Calu3 (cell line): ENCODE data around the gene AKT3. TPM values are rescaled to one million over a fixed set of nuclear protein-coding genes. Genes with fewer than 3 reads are reported as not detected.

Experiments
- BruUV-seq: library from RNA; stranded (reverse); fragments of 400-500 nt; replicated peaks from 2 replicates; lab custom pipeline; 2021; lab: Mats Ljungman, UMichigan
- CTCF ChIA-PET: fragments of 300-600 bp; sonication (Branson Sonifier 250); formaldehyde crosslinking; loops from one replicate; lab custom pipeline; 2022; ENCODE audit warnings: antibody characterized with exemption; lab: Charles Lee
- DNase-seq: peaks from one replicate; pipeline ENCODE4 v3.0.0; 2022
- H3K27ac Mint-ChIP-seq: one replicate; pipeline ENCODE4 v1.8.0; 2022; ENCODE audit warnings: mixed read lengths; ENCODE audit not compliant: unreplicated experiment
- H3K27me3 Mint-ChIP-seq: one replicate; pipeline ENCODE4 v1.8.0; 2022; ENCODE audit warnings: mixed read lengths; ENCODE audit not compliant: unreplicated experiment
- H3K36me3 Mint-ChIP-seq: one replicate; pipeline ENCODE4 v1.8.0; 2022; ENCODE audit warnings: mild to moderate bottlenecking, moderate library complexity, mixed read lengths; ENCODE audit not compliant: insufficient read depth, unreplicated experiment
- H3K4me1 Mint-ChIP-seq: one replicate; pipeline ENCODE4 v1.8.0; 2022; ENCODE audit warnings: mild to moderate bottlenecking, low read depth, mixed read lengths; ENCODE audit not compliant: unreplicated experiment
- H3K4me3 Mint-ChIP-seq: one replicate; pipeline ENCODE4 v1.8.0; 2022; ENCODE audit warnings: mild to moderate bottlenecking, low read depth, moderate library complexity, mixed read lengths; ENCODE audit not compliant: unreplicated experiment
- H3K9me3 Mint-ChIP-seq: one replicate; pipeline ENCODE4 v1.8.0; 2022; ENCODE audit warnings: low read depth, mixed read lengths; ENCODE audit not compliant: unreplicated experiment
- CTCF ChIP-seq: fragments of 200-600 bp; IDR thresholded peaks from one replicate; pipeline ENCODE4 v1.8.0; 2022; ENCODE audit warnings: antibody characterized with exemption; ENCODE audit not compliant: unreplicated experiment
- intact Hi-C: fragments of 100-400 bp; cut with micrococcal nuclease; formaldehyde crosslinking; loops from one replicate; pipeline ENCODE4 v1.10.0; 2022; ENCODE audit not compliant: unreplicated experiment
- total RNA-seq: library from RNA; stranded (reverse); gene quantifications from 2 replicates; pipeline ENCODE4 v1.2.3, GENCODE V29; 2022

AKT3 gene
- total RNA-seq, 1 experiment from 2014 or later, result 81.2 TPM

GRCh38 chr1:243499711-243500110, 350.3 kb downstream of the AKT3 start:
- H3K9me3 Mint-ChIP-seq, result no peaks in the 10 kb centered on the region
- BruUV-seq, result no TSS peak
- no peak overlapping the region for H3K27ac Mint-ChIP-seq
- TF ChIP-seq CTCF, result no peak
- H3K4me3 Mint-ChIP-seq, result no peak overlapping the region
- CTCF ChIA-PET, result no interaction called here
- H3K27me3 Mint-ChIP-seq, result no peaks in the 10 kb centered on the region
- peaks cover 21% of the 10 kb centered on the region for H3K36me3 Mint-ChIP-seq
- no peaks in the 10 kb centered on the region for H3K4me1 Mint-ChIP-seq
- no peak for DNase-seq
- intact Hi-C loops, result no loop called here

GRCh38 chr1:243499248-243499647, 350.8 kb downstream of the AKT3 start:
- CTCF ChIA-PET, result no interaction called here
- DNase-seq, result no peak
- H3K27me3 Mint-ChIP-seq, result no peaks in the 10 kb centered on the region
- no peaks in the 10 kb centered on the region for H3K4me1 Mint-ChIP-seq
- no peak overlapping the region for H3K4me3 Mint-ChIP-seq
- no TSS peak for BruUV-seq
- H3K27ac Mint-ChIP-seq, result no peak overlapping the region
- H3K36me3 Mint-ChIP-seq, result peaks cover 21% of the 10 kb centered on the region
- no peaks in the 10 kb centered on the region for H3K9me3 Mint-ChIP-seq
- intact Hi-C loops, result no loop called here
- no peak for TF ChIP-seq CTCF

- no peak for DNase-seq
- Mint-ChIP-seq H3K27me3 (no peaks in the 10 kb centered on the region), H3K36me3 (peaks cover 17% of the 10 kb centered on the region), H3K27ac (no peak overlapping the region), H3K4me3 (no peak overlapping the region), H3K9me3 (no peaks in the 10 kb centered on the region), H3K4me1 (no peaks in the 10 kb centered on the region)
- no TSS peak for BruUV-seq
- CTCF ChIA-PET, result no interaction called here
- no peak for TF ChIP-seq CTCF
- intact Hi-C loops, result no loop called here
These were observed 351.9 kb downstream of the AKT3 start for GRCh38 chr1:243497939-243498681.

GRCh38 chr1:243496806-243497205, 353.2 kb downstream of the AKT3 start:
- Mint-ChIP-seq H3K9me3 (no peaks in the 10 kb centered on the region), H3K27me3 (no peaks in the 10 kb centered on the region), H3K4me3 (no peak overlapping the region), H3K27ac (no peak overlapping the region), H3K4me1 (no peaks in the 10 kb centered on the region), H3K36me3 (peaks cover 10% of the 10 kb centered on the region)
- no TSS peak for BruUV-seq
- no peak for DNase-seq
- no peak for TF ChIP-seq CTCF
- CTCF ChIA-PET, result no interaction called here
- intact Hi-C loops, result no loop called here
